IPS-18c (cell line): Measurements from ENCODE around the gene CHI3L2.
"Not testable (repeated sequence)": the region's sequence is repeated elsewhere in the genome, so short reads cannot be mapped to it uniquely, and the experiment has no call there.

ENCODE experiments used
- H3K4me3 ChIP-seq: 2 replicates; pipeline ENCODE4 v1.7.0; 2013; ENCODE audit warnings: low read depth, mild to moderate bottlenecking, low read length, moderate library complexity; ENCODE audit not compliant: insufficient read depth
- H3K9me3 ChIP-seq: one replicate; pipeline ENCODE4 v1.6.1; 2013; ENCODE audit warnings: mild to moderate bottlenecking, low read length, moderate library complexity; ENCODE audit not compliant: control insufficient read depth, insufficient read depth

CHI3L2 gene

GRCh38 chr1:111214074-111214801, 13.3 kb upstream of the CHI3L2 start:
- no peak overlapping the region for H3K4me3 ChIP-seq
- peaks cover 2% of the 10 kb centered on the region for H3K9me3 ChIP-seq

GRCh38 chr1:111214884-111215283, 12.6 kb upstream of the CHI3L2 start:
- H3K4me3 ChIP-seq = no peak overlapping the region
- H3K9me3 ChIP-seq = peaks cover 2% of the 10 kb centered on the region

- H3K4me3 ChIP-seq, H3K9me3 ChIP-seq: not testable (repeated sequence)
These were observed 12.2 kb upstream of the CHI3L2 start for GRCh38 chr1:111215285-111215684.

GRCh38 chr1:111216751-111217150, 10.8 kb upstream of the CHI3L2 start:
- Histone ChIP-seq H3K9me3 (peaks cover 2% of the 10 kb centered on the region), H3K4me3 (no peak overlapping the region)

GRCh38 chr1:111217183-111217910, 10.2 kb upstream of the CHI3L2 start:
- Histone ChIP-seq H3K4me3 (no peak overlapping the region), H3K9me3 (peaks cover 2% of the 10 kb centered on the region)

GRCh38 chr1:111218701-111219556, 8.6 kb upstream of the CHI3L2 start:
- no peak overlapping the region for H3K4me3 ChIP-seq
- peaks cover 2% of the 10 kb centered on the region for H3K9me3 ChIP-seq

- no peaks in the 10 kb centered on the region for H3K9me3 ChIP-seq
- no peak overlapping the region for H3K4me3 ChIP-seq
These were observed 7.8 kb upstream of the CHI3L2 start for GRCh38 chr1:111219557-111220286.

- Histone ChIP-seq H3K4me3 (no peak overlapping the region), H3K9me3 (no peaks in the 10 kb centered on the region)
These were observed 7.1 kb upstream of the CHI3L2 start for GRCh38 chr1:111220302-111220890.

- Histone ChIP-seq H3K9me3 (no peaks in the 10 kb centered on the region), H3K4me3 (no peak overlapping the region)
These were observed 6.3 kb upstream of the CHI3L2 start for GRCh38 chr1:111221276-111221632.

GRCh38 chr1:111221633-111222291, 5.8 kb upstream of the CHI3L2 start:
- Histone ChIP-seq H3K9me3 (no peaks in the 10 kb centered on the region), H3K4me3 (no peak overlapping the region)

- Histone ChIP-seq H3K9me3 (no peaks in the 10 kb centered on the region), H3K4me3 (no peak overlapping the region)
These were observed 5.0 kb upstream of the CHI3L2 start for GRCh38 chr1:111222308-111223125.

- Histone ChIP-seq H3K4me3 (no peak overlapping the region), H3K9me3 (no peaks in the 10 kb centered on the region)
These were observed 4.3 kb upstream of the CHI3L2 start for GRCh38 chr1:111223126-111223685.

- Histone ChIP-seq H3K9me3 (no peaks in the 10 kb centered on the region), H3K4me3 (no peak overlapping the region)
These were observed 2.4 kb upstream of the CHI3L2 start for GRCh38 chr1:111225091-111225490.

- Histone ChIP-seq H3K4me3 (no peak overlapping the region), H3K9me3 (no peaks in the 10 kb centered on the region)
These were observed 1.7 kb upstream of the CHI3L2 start for GRCh38 chr1:111225717-111226400.
